GM19240 (cell line): ENCODE results near the gene TWNK.
A peak's percentile ranks its signal among the peaks of the same experiment; 100 is the strongest.
"Not testable (repeated sequence)": the region's sequence is repeated elsewhere in the genome, so short reads cannot be mapped to it uniquely, and the experiment has no call there.

Experiments
- DNase-seq: peaks from one replicate; pipeline ENCODE4 v3.0.0; 2011; ENCODE audit warnings: low spot score; ENCODE audit not compliant: insufficient read length

The TWNK gene

DNA sequence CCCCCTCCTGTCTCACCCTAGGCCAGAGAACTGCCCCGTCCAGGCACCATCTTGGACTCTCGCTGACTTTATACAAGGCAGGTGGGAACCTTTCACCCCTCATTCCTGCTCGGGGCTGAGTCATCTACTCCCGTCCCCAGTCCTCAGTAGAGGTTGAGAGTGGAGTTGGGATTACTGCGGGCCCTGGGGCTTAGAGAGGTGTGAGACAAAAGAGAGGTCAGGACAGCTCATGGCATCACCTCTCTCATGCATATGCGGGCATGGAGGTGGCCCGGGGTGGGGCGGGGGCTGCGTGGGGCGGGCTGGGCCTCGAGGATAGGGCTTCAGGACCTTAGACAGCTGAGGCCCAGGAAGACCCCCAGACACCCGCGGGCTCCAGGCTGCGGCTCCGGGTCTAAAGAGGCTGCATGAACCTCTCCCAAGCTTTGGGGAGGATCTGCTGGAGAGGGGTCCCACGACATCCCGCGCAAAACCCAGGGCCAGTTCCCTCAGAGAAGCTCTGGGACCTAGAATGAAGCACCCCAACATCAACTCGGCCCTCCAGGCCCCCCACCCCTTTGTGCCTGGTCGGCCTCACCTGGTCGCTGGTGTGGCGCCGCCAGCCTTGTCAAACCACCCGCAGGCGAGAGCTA lies 43.3 kb downstream of the TWNK start:
- no peak for DNase-seq

DNA sequence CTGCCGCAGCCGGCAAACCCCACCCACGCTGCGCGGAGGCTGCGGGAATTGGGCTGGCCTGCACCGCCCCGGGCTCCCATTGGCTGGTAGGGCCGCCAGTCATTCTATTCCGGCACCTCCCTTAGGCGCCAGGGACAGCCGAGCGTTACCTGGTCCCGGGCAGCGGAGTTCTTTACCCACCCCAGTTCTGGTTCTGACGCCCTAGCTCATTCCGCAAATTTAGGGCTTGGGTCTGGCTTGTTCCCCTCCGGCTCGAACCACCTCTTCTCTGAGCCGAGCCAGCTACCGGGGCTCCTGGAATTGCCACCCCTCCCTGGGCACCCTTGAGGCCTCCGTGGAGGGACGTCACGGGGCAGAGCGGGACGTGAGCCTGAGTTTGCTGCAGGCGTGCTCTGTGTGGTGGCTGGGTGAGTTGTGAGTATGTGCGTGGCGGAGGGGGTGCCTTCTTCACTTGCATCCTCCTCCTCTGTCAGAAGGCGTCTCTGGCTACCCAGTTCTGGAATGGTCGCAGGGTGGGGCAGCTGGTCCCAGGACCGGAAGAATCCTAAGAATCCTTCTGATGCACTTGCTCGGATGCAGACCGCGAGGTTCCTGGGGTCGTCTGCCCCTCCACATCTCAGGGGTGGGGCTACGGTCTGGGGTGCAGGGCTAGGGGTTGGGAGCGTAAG lies 43.9 kb downstream of the TWNK start, which contains the start of the genes PDZD7 and SFXN3:
TSS of gene PDZD7 (minus strand) at position 2 of the 668 bp plus-strand sequence. CDS start 910 bp downstream, outside the sequence.
TSS of gene SFXN3 (plus strand) at position 107 of the 668 bp plus-strand sequence. CDS start 3,461 bp downstream, outside the sequence.
- DNase-seq, result peak; percentile 93

DNA sequence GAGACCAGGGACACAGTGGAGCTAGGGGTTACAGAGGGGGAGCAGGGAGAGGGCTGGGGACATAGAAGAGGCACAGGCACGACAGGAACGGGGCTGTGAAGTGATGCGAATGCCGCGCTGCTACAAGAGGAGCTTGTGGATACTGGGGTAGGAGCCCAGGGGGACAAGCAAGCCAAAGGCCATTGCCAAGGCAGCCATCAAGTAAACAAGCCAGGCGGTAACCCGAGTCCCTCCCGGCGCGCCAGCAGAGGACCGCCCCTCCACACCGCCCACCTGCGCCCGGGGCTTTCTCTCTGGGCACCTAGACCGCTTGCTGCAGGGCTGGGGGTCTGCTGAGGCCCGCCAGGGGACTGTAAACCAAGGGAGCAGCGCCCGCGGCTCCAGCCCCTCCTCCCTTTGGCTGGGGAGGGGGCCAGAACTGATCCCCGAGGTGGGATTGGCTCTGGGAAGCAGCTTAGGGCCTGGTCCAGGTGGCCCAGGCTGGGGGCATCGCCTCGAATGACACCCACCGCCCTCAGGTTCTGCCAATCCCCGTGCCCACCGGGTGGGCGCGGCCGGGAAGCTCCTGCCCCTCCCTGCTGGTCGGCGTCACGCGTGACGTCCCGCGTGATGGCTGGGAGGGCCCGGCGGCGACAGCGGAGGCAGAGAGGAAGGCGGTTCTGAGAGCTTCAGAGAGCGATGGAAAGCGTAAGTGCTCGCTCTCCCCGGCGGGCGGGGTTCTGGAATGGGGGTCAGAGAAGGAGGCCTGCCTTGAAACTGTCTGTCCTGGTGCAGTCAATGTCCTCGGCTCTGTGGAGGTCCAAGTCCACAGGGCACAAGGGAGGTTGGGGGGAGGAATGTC lies 44.7 kb downstream of the TWNK start:
- no peak for DNase-seq

DNA sequence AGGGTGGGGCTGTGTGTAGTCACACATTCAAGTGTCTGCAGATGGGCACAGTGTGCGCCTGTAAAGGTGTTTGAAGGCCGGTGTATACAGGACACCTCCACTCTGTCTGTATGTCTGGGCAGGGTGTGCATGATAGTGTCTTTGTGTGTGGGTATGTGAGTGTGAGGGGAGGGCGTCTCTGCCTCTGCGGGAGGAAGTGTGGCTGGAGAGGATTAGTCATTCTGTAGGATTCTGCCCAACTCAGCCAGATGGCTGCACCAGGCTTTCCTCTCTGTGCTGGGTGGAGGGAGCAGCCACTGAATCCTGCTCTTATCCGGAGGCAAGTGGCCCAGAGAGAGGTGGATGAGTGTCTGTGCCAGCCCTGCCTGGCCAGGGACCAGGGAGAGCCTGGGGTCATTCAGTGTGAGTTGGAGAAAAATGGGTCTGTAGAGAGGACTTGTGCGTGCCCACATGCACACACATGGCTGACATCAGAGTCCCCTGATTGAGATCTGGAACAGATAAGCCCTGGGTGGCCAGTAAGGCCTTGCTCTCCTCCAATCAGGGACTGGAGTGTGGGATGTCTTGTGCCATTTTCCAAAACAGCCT lies 45.4 kb downstream of the TWNK start:
- DNase-seq, result no peak

DNA sequence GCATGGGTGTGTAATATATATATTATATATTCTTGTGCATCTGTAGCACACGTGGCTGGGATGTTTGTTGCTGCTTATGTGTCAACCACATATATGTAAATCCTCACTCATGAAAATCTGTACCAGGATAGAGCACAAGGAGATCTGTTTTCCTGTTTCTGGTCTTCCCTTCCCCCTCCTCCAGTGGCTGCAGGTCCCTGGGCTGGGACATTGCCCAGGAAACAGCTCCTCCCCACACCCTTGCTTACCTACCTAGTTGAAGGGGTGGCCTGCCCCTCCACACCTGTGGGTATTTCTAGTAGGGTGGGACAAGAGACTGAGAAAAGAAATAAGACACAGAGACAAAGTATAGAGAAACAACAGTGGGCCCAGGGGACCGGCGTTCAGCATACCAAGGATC lies 45.9 kb downstream of the TWNK start:
- no peak for DNase-seq

DNA sequence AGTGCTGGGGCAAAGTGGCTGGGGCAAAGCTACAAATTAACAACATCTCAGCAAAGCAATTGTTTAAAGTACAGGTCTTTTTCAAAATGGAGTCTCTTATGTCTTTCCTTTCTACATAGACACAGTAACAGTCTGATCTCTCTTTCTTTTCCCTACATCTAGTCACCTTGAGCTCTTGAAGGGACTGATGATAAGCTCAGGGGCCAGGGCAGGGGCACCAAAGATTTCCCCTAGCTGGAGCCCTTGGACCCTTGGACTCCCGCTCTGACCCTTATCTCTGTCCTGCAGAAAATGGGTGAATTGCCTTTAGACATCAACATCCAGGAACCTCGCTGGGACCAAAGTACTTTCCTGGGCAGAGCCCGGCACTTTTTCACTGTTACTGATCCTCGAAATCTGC lies 47.1 kb downstream of the TWNK start:
- DNase-seq, result not testable (repeated sequence)

DNA sequence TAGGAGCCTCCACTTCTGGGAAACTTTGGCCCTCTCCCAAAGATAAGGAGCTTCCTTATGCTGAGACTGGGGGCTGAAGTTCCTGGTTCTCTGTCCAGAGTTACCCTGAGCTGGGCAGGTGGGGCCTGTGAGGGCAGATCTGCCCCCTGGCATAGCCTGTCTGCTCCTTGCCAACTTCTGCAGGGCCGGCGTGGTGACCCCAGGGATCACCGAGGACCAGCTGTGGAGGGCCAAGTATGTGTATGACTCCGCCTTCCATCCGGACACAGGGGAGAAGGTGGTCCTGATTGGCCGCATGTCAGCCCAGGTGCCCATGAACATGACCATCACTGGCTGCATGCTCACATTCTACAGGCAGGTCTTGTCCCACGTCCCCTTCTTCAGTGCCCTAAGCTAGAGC lies 48.0 kb downstream of the TWNK start:
- no peak for DNase-seq

DNA sequence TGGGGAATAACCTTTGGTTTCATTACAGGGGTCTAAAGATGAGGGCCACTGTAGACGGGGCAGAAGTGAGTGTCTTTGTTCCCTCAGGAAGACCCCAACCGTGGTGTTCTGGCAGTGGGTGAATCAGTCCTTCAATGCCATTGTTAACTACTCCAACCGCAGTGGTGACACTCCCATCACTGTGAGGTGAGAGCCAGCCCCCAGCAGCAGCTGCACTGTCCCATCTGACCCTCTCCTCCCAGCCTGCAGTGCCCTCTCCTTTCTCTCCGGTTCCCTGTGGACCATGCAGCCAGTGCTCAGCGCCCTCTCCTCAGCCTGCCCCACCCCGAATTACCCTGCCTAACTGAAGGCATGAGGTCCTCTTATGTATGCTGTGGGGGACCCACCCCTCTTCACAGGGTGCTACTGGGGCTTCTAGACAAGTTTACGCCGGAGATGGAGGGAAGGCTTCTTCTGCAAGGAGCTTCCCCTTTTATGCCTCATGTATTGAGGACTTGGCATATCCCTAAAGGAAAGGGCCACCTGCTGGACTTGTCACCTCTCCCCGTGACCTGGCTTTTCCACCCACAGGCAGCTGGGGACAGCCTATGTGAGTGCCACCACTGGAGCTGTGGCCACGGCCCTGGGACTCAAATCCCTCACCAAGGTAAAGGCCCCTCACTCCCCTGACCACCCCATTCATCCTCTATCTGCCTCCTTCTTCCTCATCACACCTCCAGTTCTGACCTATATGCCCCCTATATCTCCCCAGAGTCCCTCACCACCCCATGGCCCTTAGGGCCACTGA lies 48.8 kb downstream of the TWNK start:
- no peak for DNase-seq

DNA sequence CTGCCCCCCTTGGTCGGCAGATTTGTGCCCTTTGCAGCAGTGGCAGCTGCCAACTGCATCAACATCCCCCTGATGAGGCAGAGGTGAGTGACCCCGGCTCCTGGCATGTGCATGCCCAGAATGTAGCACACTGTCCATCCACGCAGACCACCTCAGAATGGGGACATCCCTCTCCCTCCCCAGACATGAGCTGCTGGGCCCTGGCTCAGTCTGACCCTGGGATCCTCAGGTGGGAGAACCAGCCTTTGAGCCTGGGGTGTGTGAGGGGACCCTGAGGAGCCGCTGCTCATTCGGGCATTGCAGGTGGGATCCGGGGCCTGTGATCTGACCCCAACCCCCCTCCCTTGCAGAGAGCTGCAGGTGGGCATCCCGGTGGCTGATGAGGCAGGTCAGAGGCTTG lies 49.4 kb downstream of the TWNK start:
- DNase-seq, result no peak

DNA sequence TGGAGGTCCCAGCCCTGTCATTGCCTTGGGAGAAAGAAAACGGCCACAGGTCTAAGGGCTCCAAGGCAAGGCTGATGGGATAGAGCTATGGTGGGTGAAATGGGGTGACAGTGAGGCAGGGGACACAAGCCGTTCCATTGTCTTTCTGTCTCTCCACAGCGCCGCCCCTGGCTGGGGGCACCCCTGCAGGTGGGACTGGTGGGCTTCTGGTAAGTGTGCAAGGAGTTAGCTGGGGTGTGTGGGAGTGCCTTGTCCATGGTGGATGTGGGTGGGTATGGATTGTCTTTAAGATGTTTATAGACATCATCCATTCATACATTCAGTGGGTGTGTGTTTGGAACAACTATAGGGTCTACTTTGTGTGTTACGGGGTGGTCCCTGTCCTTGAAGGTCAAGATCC lies 51.1 kb downstream of the TWNK start:
- no peak for DNase-seq

DNA sequence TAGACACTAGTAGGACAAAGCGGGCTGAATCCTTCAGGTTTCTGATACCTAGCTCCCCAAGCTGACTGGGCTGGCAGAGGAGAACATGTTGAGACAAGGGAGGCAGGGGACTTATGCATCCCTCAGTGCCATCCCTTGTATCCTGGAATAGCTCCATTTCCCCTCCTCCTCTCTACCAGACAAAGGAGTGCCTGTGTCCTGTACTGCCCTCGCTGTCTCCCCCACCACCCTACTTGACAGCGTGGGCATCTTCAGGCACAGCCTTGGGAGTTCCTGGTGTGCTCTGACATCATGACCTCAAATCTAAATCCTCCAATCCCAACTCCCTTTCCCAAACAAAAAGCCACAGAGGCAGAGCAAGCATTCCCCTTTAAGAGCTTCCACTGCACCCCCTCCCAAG lies 52.7 kb downstream of the TWNK start:
- DNase-seq, result no peak

DNA sequence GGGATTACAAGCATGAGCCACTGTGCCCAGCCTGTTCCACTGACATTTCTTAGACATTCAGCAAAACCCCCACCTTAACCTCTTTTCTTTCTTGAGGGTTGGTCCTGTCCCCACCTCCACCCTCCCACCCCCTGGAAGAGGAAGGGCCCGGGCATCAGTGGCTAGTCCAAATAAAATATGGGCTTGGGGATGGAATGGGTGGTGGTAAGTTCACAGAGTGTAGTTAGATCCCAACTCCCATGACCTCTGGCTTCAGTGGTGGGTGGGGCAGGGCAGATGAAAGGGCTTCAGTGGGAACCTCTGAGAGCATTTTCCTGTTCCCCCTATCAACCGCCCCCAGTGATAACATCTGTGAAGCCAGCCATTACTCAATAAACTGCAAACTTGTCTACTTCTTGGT lies 53.5 kb downstream of the TWNK start:
- DNase-seq, result no peak

DNA sequence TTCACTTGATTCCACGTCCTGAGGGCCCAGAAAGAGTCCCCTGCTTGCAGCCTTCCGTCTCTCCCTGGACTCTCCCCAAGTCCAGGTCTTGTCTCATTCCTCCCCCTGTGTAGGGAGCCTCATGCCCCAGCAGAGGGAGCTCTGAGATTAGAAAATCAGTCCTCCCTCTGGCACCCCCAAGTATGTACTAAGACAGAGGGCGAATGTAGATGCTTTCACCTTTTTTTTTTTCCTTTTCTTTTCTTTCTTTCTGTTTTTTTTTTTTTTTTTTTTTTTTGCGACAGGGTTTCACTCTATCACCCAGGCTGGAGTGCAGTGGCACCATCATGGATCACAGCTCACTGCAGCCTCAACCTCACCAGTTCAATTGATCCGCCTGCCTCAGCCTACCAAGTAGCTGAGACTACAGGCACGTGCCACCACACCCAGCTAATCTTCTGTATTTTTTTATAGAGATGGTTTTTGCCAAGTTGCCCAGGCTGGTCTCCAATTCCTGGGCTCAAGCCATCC lies 54.0 kb downstream of the TWNK start:
- DNase-seq, result peak; percentile 80

DNA sequence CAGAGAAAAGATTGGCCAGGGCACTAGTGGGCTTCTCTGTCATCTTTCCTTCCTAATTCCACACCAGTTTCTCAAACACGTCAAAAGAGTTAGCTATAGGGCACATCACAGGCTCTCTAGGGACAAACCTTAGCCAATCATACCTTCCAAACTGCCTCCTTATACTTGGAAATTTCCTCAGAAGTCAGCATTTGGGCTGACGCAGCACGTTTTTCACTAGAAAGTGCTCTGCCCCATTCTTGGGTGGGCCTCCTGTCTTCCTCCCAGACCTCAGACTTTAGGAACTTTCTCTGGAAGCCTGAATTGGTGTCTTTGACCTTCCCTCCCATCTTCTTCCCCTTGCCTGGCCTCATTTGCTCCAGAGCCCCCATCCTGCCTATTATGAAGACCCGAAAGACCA lies 54.8 kb downstream of the TWNK start:
- DNase-seq, result no peak

DNA sequence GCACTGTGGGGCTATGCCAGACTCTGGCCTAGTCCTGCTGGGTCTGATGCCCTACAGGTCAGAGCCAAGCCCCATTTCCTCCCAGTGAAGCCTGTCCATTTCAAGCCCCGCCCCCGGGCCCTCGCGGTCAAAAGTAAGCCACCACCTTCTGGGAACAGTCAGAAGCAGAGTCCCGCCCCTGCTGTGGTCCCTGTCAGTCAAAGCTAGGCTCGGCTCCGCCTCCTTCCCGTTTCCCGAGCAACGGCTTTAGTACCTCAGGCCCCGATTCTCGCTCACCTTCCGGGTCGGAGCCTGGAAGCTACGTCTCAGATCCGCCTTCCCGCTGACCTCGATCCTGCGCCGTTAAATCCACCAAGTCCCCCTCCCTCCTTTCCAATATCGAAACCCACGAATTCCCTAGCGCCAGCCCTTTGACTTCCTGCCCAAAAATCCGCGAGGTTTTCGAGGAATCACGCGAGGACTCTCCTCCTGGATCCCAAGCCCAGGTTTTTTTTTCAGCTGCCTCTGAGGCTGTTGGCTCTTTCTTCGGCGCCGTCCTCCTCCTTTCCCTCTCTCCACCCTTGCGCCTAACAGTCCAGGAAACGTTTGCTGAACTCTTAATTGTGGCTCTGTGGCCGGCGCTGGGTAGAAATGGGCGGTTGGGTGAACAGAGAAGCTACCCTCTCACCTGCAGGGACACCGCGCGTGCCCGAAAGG lies 55.5 kb downstream of the TWNK start:
- peak; percentile 97 for DNase-seq

DNA sequence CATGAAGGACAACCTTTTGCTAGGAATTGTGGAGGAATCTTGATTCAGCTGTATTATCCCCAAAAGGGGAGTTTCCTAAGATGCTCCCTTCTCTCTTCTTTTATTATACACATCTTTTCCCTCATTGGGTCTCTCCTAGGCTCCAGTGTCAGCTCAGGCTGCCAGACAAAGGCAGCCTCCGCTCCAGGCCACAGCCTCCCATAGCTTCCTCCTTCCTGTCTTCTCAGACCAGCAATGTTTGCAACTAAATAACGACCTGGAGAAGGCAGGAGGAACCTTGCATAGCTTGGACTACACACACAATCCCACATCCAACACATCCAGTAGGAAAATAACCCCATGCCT lies 56.0 kb downstream of the TWNK start:
- DNase-seq, result no peak
